A549 (cell line): ENCODE results near the gene SLC2A6. TPM values are rescaled to one million over a fixed set of nuclear protein-coding genes. Genes with fewer than 3 reads are reported as not detected.

Experiments
- ATAC-seq, 2 experiments: fragments of 200-7000 bp in 1 of 2; fragments of >200 bp in 1 of 2; cut with Nextera tagmentation in 1 of 2; cut with Tn5 transposase in 1 of 2; 3 replicates each; pipeline versions ENCODE4 v1.8.0 to v1.9.1; 2018 to 2020; ENCODE audit warnings: mild to moderate bottlenecking in 1 of 2, moderate library complexity in 1 of 2
- CTCF ChIA-PET: fragments of 300-600 bp; sonication (Branson Sonifier 250); formaldehyde crosslinking; extraction: SDS; loops from one replicate; lab custom pipeline; 2021; ENCODE audit warnings: antibody characterized with exemption, inconsistent platforms; lab: Yijun Ruan, JAX
- POLR2A ChIA-PET: fragments of 350-600 bp; formaldehyde crosslinking; extraction: SDS; loops from one replicate; lab custom pipeline; 2021; ENCODE audit warnings: antibody characterized with exemption, inconsistent platforms; lab: Yijun Ruan, JAX
- DNase-seq, 2 experiments: peaks; one replicate each; pipeline versions ENCODE4 v3.0.0 to v3.0.0-alpha.2; 2011 to 2016; ENCODE audit warnings: low read depth in 1 of 2, low spot score in 1 of 2
- FAIRE-seq: peaks from 2 replicates; lab custom pipeline; 2011; peaks lifted over from hg19 to GRCh38; lab: Jason Lieb, UNC
- H3K27ac ChIP-seq, 2 experiments: fragments of >200 bp; sonication (Bioruptor Twin); formaldehyde crosslinking; 3 replicates each; pipeline ENCODE4 v1.5.1; 2016 to 2017
- H3K4me1 ChIP-seq: fragments of >200 bp; sonication (Bioruptor Twin); formaldehyde crosslinking; 3 replicates; pipeline ENCODE4 v1.6.1; 2016
- H3K4me2 ChIP-seq: fragments of >200 bp; sonication (Bioruptor Twin); formaldehyde crosslinking; 3 replicates; pipeline ENCODE4 v1.6.1; 2016
- H3K4me3 ChIP-seq: fragments of >200 bp; sonication (Bioruptor Twin); formaldehyde crosslinking; 3 replicates; pipeline ENCODE4 v1.5.1; 2016
- H3K9me3 ChIP-seq: fragments of >200 bp; sonication (Bioruptor Twin); formaldehyde crosslinking; 3 replicates; pipeline ENCODE4 v1.6.1; 2016
- CBX2 ChIP-seq: fragments of 200-600 bp; sonication (generic); IDR thresholded peaks from 2 replicates; pipeline ENCODE4 v1.6.1; 2016; ENCODE audit warnings: low read depth, mild to moderate bottlenecking, borderline replicate concordance
- EHF ChIP-seq: fragments of 250-450 bp; sonication (Bioruptor Pico); IDR thresholded peaks from 2 replicates; pipeline ENCODE4 v1.5.0; 2020; ENCODE audit warnings: mild to moderate bottlenecking
- FOSB ChIP-seq: fragments of 250-450 bp; sonication (Bioruptor Pico); IDR thresholded peaks from 2 replicates; pipeline ENCODE4 v1.5.0; 2020; ENCODE audit warnings: mild to moderate bottlenecking, moderate library complexity
- FOSL2 ChIP-seq, 2 experiments: fragments of 450-650 bp in 1 of 2; fragments of >200 bp in 1 of 2; sonication (Bioruptor Twin) in 1 of 2; formaldehyde crosslinking; IDR thresholded peaks; 2 replicates each; pipeline versions ENCODE4 v1.5.0 to v1.6.1; 2016 to 2020; ENCODE audit warnings: mild to moderate bottlenecking in 1 of 2, moderate library complexity in 1 of 2
- FOXS1 ChIP-seq: fragments of 250-450 bp; sonication (Bioruptor Pico); IDR thresholded peaks from 2 replicates; pipeline ENCODE4 v1.5.0; 2020; ENCODE audit warnings: mild to moderate bottlenecking, moderate library complexity
- HDAC2 ChIP-seq: fragments of 200-600 bp; sonication (generic); IDR thresholded peaks from 2 replicates; pipeline ENCODE4 v1.6.1; 2016
- HES2 ChIP-seq: fragments of >200 bp; sonication (Bioruptor Twin); formaldehyde crosslinking; IDR thresholded peaks from 2 replicates; pipeline ENCODE4 v1.6.1; 2016
- HEYL ChIP-seq: fragments of 250-450 bp; sonication (Bioruptor Pico); IDR thresholded peaks from 2 replicates; pipeline ENCODE4 v1.8.0; 2021; ENCODE audit warnings: mild to moderate bottlenecking, moderate library complexity
- HOXB5 ChIP-seq: fragments of 250-450 bp; sonication (Bioruptor Pico); IDR thresholded peaks from 2 replicates; pipeline ENCODE4 v1.5.0; 2020; ENCODE audit warnings: mild to moderate bottlenecking, moderate library complexity
- JUN ChIP-seq, 2 experiments: fragments of >200 bp; sonication (Bioruptor Twin); formaldehyde crosslinking; IDR thresholded peaks; 2 replicates in 1 of 2; 3 replicates in 1 of 2; pipeline ENCODE4 v1.6.1; 2016 to 2017
- KDM1A ChIP-seq: fragments of 200-600 bp; sonication (generic); IDR thresholded peaks from 2 replicates; pipeline ENCODE4 v1.6.1; 2016; ENCODE audit warnings: low read depth, mild to moderate bottlenecking
- MAFK ChIP-seq: fragments of 450-650 bp; IDR thresholded peaks from 2 replicates; pipeline ENCODE4 v1.6.1; 2014; ENCODE audit not compliant: partially characterized antibody
- POLR2A ChIP-seq: IDR thresholded peaks from 2 replicates; pipeline ENCODE4 v1.6.1; 2012; ENCODE audit warnings: mild to moderate bottlenecking, low read length
- RARB ChIP-seq: fragments of 250-450 bp; sonication (Bioruptor Pico); IDR thresholded peaks from 2 replicates; pipeline ENCODE4 v1.8.0; 2021; ENCODE audit warnings: mild to moderate bottlenecking, moderate library complexity
- RCOR1 ChIP-seq: fragments of 150-350 bp; IDR thresholded peaks from 2 replicates; pipeline ENCODE4 v1.6.1; 2014; ENCODE audit warnings: antibody characterized with exemption, low read length, low read depth
- REST ChIP-seq: fragments of 200-600 bp; sonication (generic); IDR thresholded peaks from 2 replicates; pipeline ENCODE4 v1.6.1; 2016; ENCODE audit warnings: antibody characterized with exemption, mild to moderate bottlenecking, moderate library complexity
- RFX5 ChIP-seq: fragments of 450-650 bp; IDR thresholded peaks from 2 replicates; pipeline ENCODE4 v1.7.1; 2014; ENCODE audit warnings: antibody characterized with exemption, mild to moderate bottlenecking, moderate library complexity
- SMC3 ChIP-seq: fragments of >200 bp; sonication (Bioruptor Twin); formaldehyde crosslinking; IDR thresholded peaks from 3 replicates; pipeline ENCODE4 v1.6.1; 2018; ENCODE audit warnings: inconsistent platforms
- TP53 ChIP-seq: fragments of 250-450 bp; sonication (Bioruptor Pico); IDR thresholded peaks from 2 replicates; pipeline ENCODE4 v1.5.0; 2021; ENCODE audit warnings: mild to moderate bottlenecking, moderate library complexity
- ZC3H11A ChIP-seq: fragments of 450-650 bp; IDR thresholded peaks from 2 replicates; pipeline ENCODE4 v1.6.1; 2014; ENCODE audit warnings: antibody characterized with exemption, mild to moderate bottlenecking
- ZNF302 ChIP-seq: fragments of 250-450 bp; sonication (Bioruptor Pico); IDR thresholded peaks from 2 replicates; pipeline ENCODE4 v1.9.0; 2021; ENCODE audit warnings: inconsistent platforms, mild to moderate bottlenecking, moderate library complexity
- ZSCAN20 ChIP-seq: fragments of 250-450 bp; sonication (Bioruptor Pico); IDR thresholded peaks from 2 replicates; pipeline ENCODE4 v1.8.0; 2022; ENCODE audit warnings: mild to moderate bottlenecking, moderate library complexity
- WGBS: methylation state at CpG from one replicate; pipeline ENCODE4 v1.1.6; 2017; ENCODE audit errors: missing lambda C conversion rate; 5-methylcytosine and 5-hydroxymethylcytosine counted together
- polyA plus RNA-seq, 4 experiments: library from polyadenylated mRNA; depleted of rRNA in 3 of 4; stranded (reverse); fragments of >200 nt; fragmentation: RNase III in 1 of 4; extraction: RNeasy Plus Mini Kit Qiagen cat#74134 plus additional on column Dnase treatment in 1 of 4; gene quantifications; 2 replicates in 3 of 4; 3 replicates in 1 of 4; pipeline ENCODE4 v1.2.3, GENCODE V29; 2011 to 2017
- TF ChIP-seq, protein P1 (sequence below): fragments of 250-450 bp; sonication (Bioruptor Pico); IDR thresholded peaks from 2 replicates; pipeline ENCODE4 v1.5.0; 2020; ENCODE audit warnings: low read depth, mild to moderate bottlenecking, moderate library complexity
- TF ChIP-seq, protein P2 (sequence below): IDR thresholded peaks from 2 replicates; pipeline ENCODE4 v1.6.1; 2012
- TF ChIP-seq, protein P3 (sequence below): fragments of 250-450 bp; sonication (Bioruptor Pico); IDR thresholded peaks from 2 replicates; pipeline ENCODE4 v1.5.0; 2021; ENCODE audit warnings: mild to moderate bottlenecking, moderate library complexity, borderline replicate concordance

Gene SLC2A6
- polyA plus RNA-seq, 2 of the 4 experiments (the other 2 are of a cell fraction): 3.7 to 20.5 TPM

- DNase-seq (no peak), ATAC-seq (no peak), FAIRE-seq (no peak)
- 86% methylated on average over 9 of the region's 11 CpGs for WGBS
- no peak overlapping the region for H3K4me2 ChIP-seq
- TF ChIP-seq JUN (IDR thresholded peaks at IDR 0.05) (no peak), HEYL (CRISPR knock-in tag) (no peak), TP53 (CRISPR knock-in tag) (no peak), REST (no peak), KDM1A (no peak)
- TF ChIP-seq, protein P1, sequence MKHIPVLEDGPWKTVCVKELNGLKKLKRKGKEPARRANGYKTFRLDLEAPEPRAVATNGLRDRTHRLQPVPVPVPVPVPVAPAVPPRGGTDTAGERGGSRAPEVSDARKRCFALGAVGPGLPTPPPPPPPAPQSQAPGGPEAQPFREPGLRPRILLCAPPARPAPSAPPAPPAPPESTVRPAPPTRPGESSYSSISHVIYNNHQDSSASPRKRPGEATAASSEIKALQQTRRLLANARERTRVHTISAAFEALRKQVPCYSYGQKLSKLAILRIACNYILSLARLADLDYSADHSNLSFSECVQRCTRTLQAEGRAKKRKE (CRISPR knock-in tag): no peak
- H3K9me3 ChIP-seq: no peaks in the 10 kb centered on the region
- no peak overlapping the region for H3K27ac ChIP-seq
- peaks cover 16% of the 10 kb centered on the region for H3K4me1 ChIP-seq
- no peak overlapping the region for H3K4me3 ChIP-seq
- ChIA-PET POLR2A (no interaction called here), CTCF (interaction anchor here (0.7 to 12.2 kb wide), 5 partner anchors 13 to 54 kb away, joined by 3 to 58 read pairs (median 3); no protein-coding TSS in a partner anchor)
These were observed 21.2 kb downstream of the SLC2A6 start for GRCh38 chr9:133457748-133458147.

GRCh38 chr9:133457233-133457632 lies 21.7 kb downstream of the SLC2A6 start:
- DNase-seq (no peak), FAIRE-seq (no peak), ATAC-seq (no peak)
- TF ChIP-seq ZSCAN20 (CRISPR knock-in tag): no peak
- no peak for TF ChIP-seq HOXB5 (CRISPR knock-in tag)
- no peak for TF ChIP-seq SMC3
- no peak for TF ChIP-seq HES2
- TF ChIP-seq MAFK: no peak
- TF ChIP-seq FOXS1 (CRISPR knock-in tag): no peak
- TF ChIP-seq, protein P2, sequence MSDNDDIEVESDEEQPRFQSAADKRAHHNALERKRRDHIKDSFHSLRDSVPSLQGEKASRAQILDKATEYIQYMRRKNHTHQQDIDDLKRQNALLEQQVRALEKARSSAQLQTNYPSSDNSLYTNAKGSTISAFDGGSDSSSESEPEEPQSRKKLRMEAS: no peak
- TF ChIP-seq RARB (CRISPR knock-in tag): no peak
- no peak for TF ChIP-seq EHF (CRISPR knock-in tag)
- TF ChIP-seq REST: no peak
- TF ChIP-seq RCOR1: no peak
- no peak for TF ChIP-seq FOSB (CRISPR knock-in tag)
- TF ChIP-seq POLR2A: no peak
- no peak for TF ChIP-seq ZNF302 (CRISPR knock-in tag)
- TF ChIP-seq FOSL2 (IDR thresholded peaks at IDR 0.05): no peak
- no peak for TF ChIP-seq FOSL2 (CRISPR knock-in tag; IDR thresholded peaks at IDR 0.05)
- TF ChIP-seq, protein P3, sequence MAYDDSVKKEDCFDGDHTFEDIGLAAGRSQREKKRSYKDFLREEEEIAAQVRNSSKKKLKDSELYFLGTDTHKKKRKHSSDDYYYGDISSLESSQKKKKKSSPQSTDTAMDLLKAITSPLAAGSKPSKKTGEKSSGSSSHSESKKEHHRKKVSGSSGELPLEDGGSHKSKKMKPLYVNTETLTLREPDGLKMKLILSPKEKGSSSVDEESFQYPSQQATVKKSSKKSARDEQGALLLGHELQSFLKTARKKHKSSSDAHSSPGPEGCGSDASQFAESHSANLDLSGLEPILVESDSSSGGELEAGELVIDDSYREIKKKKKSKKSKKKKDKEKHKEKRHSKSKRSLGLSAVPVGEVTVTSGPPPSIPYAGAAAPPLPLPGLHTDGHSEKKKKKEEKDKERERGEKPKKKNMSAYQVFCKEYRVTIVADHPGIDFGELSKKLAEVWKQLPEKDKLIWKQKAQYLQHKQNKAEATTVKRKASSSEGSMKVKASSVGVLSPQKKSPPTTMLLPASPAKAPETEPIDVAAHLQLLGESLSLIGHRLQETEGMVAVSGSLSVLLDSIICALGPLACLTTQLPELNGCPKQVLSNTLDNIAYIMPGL: no peak
- TF ChIP-seq ZC3H11A: no peak
- TF ChIP-seq HDAC2: no peak
- TF ChIP-seq CBX2: no peak
- no peak for TF ChIP-seq RFX5
- Histone ChIP-seq H3K4me2 (no peak overlapping the region), H3K4me3 (no peak overlapping the region), H3K4me1 (peaks cover 16% of the 10 kb centered on the region), H3K9me3 (no peaks in the 10 kb centered on the region), H3K27ac (no peak overlapping the region)
- ChIA-PET POLR2A (no interaction called here), CTCF (interaction anchor here (1.6 to 12.2 kb wide), 2 partner anchors 15 to 29 kb away, joined by 3 to 58 read pairs; no protein-coding TSS in a partner anchor)
- 88% methylated on average over 11 of the region's 13 CpGs for WGBS
